GOT3 (cell line): ENCODE data around the gene STX8.
"Not testable (repeated sequence)": the region's sequence is repeated elsewhere in the genome, so short reads cannot be mapped to it uniquely, and the experiment has no call there.

Experiments
- DNase-seq: peaks from one replicate; lab custom pipeline; 2025; ENCODE audit warnings: mixed read lengths; lab: John Stamatoyannopoulos, UW

STX8 gene

GRCh38 chr17:9499041-9499440 lies 76.6 kb downstream of the STX8 start:
- no peak for DNase-seq

- DNase-seq = no peak
Measured at GRCh38 chr17:9498490-9498889, 77.1 kb downstream of the STX8 start.

GRCh38 chr17:9488556-9488955 lies 87.1 kb downstream of the STX8 start:
- no peak for DNase-seq

GRCh38 chr17:9487406-9487805 lies 88.2 kb downstream of the STX8 start:
- DNase-seq = no peak

GRCh38 chr17:9484789-9485188 lies 90.8 kb downstream of the STX8 start:
- no peak for DNase-seq

GRCh38 chr17:9479964-9480363 lies 95.7 kb downstream of the STX8 start:
- DNase-seq = no peak

- DNase-seq = no peak
Measured at GRCh38 chr17:9478889-9479288, 96.7 kb downstream of the STX8 start.

- no peak for DNase-seq
Measured at GRCh38 chr17:9475101-9475658, 100.4 kb downstream of the STX8 start.

GRCh38 chr17:9473711-9474110 lies 101.9 kb downstream of the STX8 start:
- DNase-seq = no peak

- no peak for DNase-seq
Measured at GRCh38 chr17:9472541-9472940, 103.1 kb downstream of the STX8 start.

- DNase-seq = no peak
Measured at GRCh38 chr17:9472094-9472493, 103.5 kb downstream of the STX8 start.

GRCh38 chr17:9470171-9470570 lies 105.4 kb downstream of the STX8 start:
- no peak for DNase-seq

GRCh38 chr17:9468937-9469336 lies 106.7 kb downstream of the STX8 start:
- DNase-seq = no peak

- no peak for DNase-seq
Measured at GRCh38 chr17:9468532-9468931, 107.1 kb downstream of the STX8 start.

GRCh38 chr17:9467518-9467917 lies 108.1 kb downstream of the STX8 start:
- no peak for DNase-seq

- no peak for DNase-seq
Measured at GRCh38 chr17:9465210-9465921, 110.3 kb downstream of the STX8 start.

- no peak for DNase-seq
Measured at GRCh38 chr17:9457005-9457404, 118.6 kb downstream of the STX8 start.

GRCh38 chr17:9456330-9456729 lies 119.3 kb downstream of the STX8 start:
- DNase-seq = no peak

GRCh38 chr17:9451934-9452333 lies 123.7 kb downstream of the STX8 start:
- DNase-seq = no peak

- not testable (repeated sequence) for DNase-seq
Measured at GRCh38 chr17:9447298-9447697, 128.3 kb downstream of the STX8 start.

- DNase-seq = no peak
Measured at GRCh38 chr17:9446528-9446927, 129.1 kb downstream of the STX8 start.

GRCh38 chr17:9445424-9445823 lies 130.2 kb downstream of the STX8 start:
- no peak for DNase-seq

- no peak for DNase-seq
Measured at GRCh38 chr17:9444687-9445086, 130.9 kb downstream of the STX8 start.

- no peak for DNase-seq
Measured at GRCh38 chr17:9443811-9444210, 131.8 kb downstream of the STX8 start.
